K562 (cell line): ENCODE data around the gene ATPAF2. TPM values are rescaled to one million over a fixed set of nuclear protein-coding genes. Genes with fewer than 3 reads are reported as not detected.

ENCODE experiments used
- BDP1 ChIP-seq: IDR thresholded peaks from 3 replicates; pipeline ENCODE4 v1.6.1; 2011; ENCODE audit not compliant: insufficient read length, insufficient read depth
- DACH1 ChIP-seq: fragments of 450-650 bp; IDR thresholded peaks from 2 replicates; pipeline ENCODE4 v1.6.1; 2018; ENCODE audit not compliant: partially characterized antibody
- FUS ChIP-seq: fragments of 200-400 bp; formaldehyde crosslinking; optimal IDR thresholded peaks from 2 replicates; pipeline ENCODE3; 2017; ENCODE audit warnings: low read depth, low read length
- JUN ChIP-seq, 2 experiments: sonication (generic) in 1 of 2; formaldehyde crosslinking in 1 of 2; IDR thresholded peaks; 2 replicates each; pipeline versions ENCODE4 v1.6.1 to v1.8.0; 2012 to 2022; ENCODE audit warnings: borderline replicate concordance in 2 of 2, mild to moderate bottlenecking in 2 of 2, improper control_type of control experiment in 1 of 2, low read depth in 1 of 2, low read length in 1 of 2, missing genetic modification reagents in 1 of 2
- MTA2 ChIP-seq: fragments of 450-650 bp; IDR thresholded peaks from 2 replicates; pipeline ENCODE4 v1.6.1; 2016; ENCODE audit warnings: low read depth
- PRMT5 ChIP-seq: sonication (generic); formaldehyde crosslinking; IDR thresholded peaks from 2 replicates; pipeline ENCODE4 v1.5.0; 2020; ENCODE audit warnings: missing genetic modification reagents
- PTRF ChIP-seq: fragments of 450-650 bp; IDR thresholded peaks from 2 replicates; pipeline ENCODE4 v1.6.1; 2016; ENCODE audit warnings: mild to moderate bottlenecking, missing genetic modification characterization, missing compliant biosample characterization
- SIN3A ChIP-seq, 2 experiments: fragments of 150-350 bp in 1 of 2; IDR thresholded peaks; 2 replicates each; pipeline ENCODE4 v1.6.1; 2011 to 2016; ENCODE audit warnings: borderline replicate concordance in 2 of 2, low read depth in 2 of 2, low read length in 2 of 2, mild to moderate bottlenecking in 2 of 2, moderate library complexity in 2 of 2; ENCODE audit not compliant: control insufficient read depth in 1 of 2
- SLC30A9 ChIP-seq: fragments of 250-450 bp; sonication (Bioruptor Pico); IDR thresholded peaks from 2 replicates; pipeline ENCODE4 v1.8.0; 2022; ENCODE audit warnings: mild to moderate bottlenecking, moderate library complexity
- WHSC1 ChIP-seq: IDR thresholded peaks from one replicate; pipeline ENCODE4 v1.6.1; 2012; ENCODE audit warnings: low read length, control low read depth, inconsistent platforms
- ZNF146 ChIP-seq: IDR thresholded peaks from one replicate; pipeline ENCODE4 v1.6.1; 2018; ENCODE audit warnings: missing compliant biosample characterization; ENCODE audit not compliant: unreplicated experiment
- ZNF212 ChIP-seq: fragments of 450-650 bp; formaldehyde crosslinking; IDR thresholded peaks from 2 replicates; pipeline ENCODE4 v1.4.0; 2020; ENCODE audit warnings: mild to moderate bottlenecking
- ZNF76 ChIP-seq: fragments of 250-450 bp; sonication (Bioruptor Pico); IDR thresholded peaks from 2 replicates; pipeline ENCODE4 v1.4.0; 2020; ENCODE audit warnings: mild to moderate bottlenecking, moderate library complexity, borderline replicate concordance
- ZNF77 ChIP-seq: fragments of 250-450 bp; sonication (Bioruptor Pico); IDR thresholded peaks from 2 replicates; pipeline ENCODE4 v1.5.0; 2020
- polyA plus RNA-seq, 8 experiments: library from polyadenylated mRNA; depleted of rRNA in 4 of 8; stranded (reverse) in 5 of 8; unstranded in 3 of 8; fragments of >200 nt; fragmentation: Nextera tagmentation in 2 of 8; fragmentation: Illumina TruSeq in 1 of 8; extraction: Ambion mirVana in 2 of 8; extraction: Trizol in 1 of 8; gene quantifications; 2 replicates each; pipeline versions ENCODE4 v1.2.1 to v1.2.3, GENCODE V29; 2011 to 2014; ENCODE audit warnings: inconsistent platforms in 1 of 8, missing spikeins in 1 of 8
- total RNA-seq, 7 experiments: library from RNA; depleted of rRNA in 6 of 7; stranded (reverse); fragments of >200 nt in 6 of 7; fragmentation: Illumina TruSeq in 2 of 7; extraction: Trizol in 2 of 7; gene quantifications; 2 replicates each; pipeline versions ENCODE4 v1.2.1 to v1.2.3, GENCODE V29; 2011 to 2021; ENCODE audit warnings: low replicate concordance in 1 of 7
- TF ChIP-seq, protein P1 (sequence below): sonication (generic); formaldehyde crosslinking; IDR thresholded peaks from 2 replicates; pipeline ENCODE4 v1.9.0; 2022; ENCODE audit warnings: mild to moderate bottlenecking, missing genetic modification reagents
- TF ChIP-seq, protein P2 (sequence below): fragments of 450-650 bp; IDR thresholded peaks from 2 replicates; pipeline ENCODE4 v1.6.1; 2018; ENCODE audit warnings: mild to moderate bottlenecking, low read depth; ENCODE audit not compliant: partially characterized antibody
- TF ChIP-seq, protein P3 (sequence below): fragments of 450-650 bp; formaldehyde crosslinking; IDR thresholded peaks from 2 replicates; pipeline ENCODE4 v1.4.0; 2022; ENCODE audit warnings: mild to moderate bottlenecking, moderate library complexity
- TF ChIP-seq, protein P4 (sequence below): sonication (generic); formaldehyde crosslinking; IDR thresholded peaks from 2 replicates; pipeline ENCODE4 v1.8.0; 2022; ENCODE audit warnings: missing genetic modification reagents, mild to moderate bottlenecking, moderate library complexity, borderline replicate concordance
- TF ChIP-seq, protein P5 (sequence below): IDR thresholded peaks from 3 replicates; pipeline ENCODE4 v1.6.1; 2011; ENCODE audit warnings: borderline replicate concordance, mild to moderate bottlenecking, moderate library complexity; ENCODE audit not compliant: insufficient read length; ENCODE audit errors: extremely low read depth
- TF ChIP-seq, protein P6 (sequence below): fragments of 250-450 bp; sonication (Bioruptor Pico); IDR thresholded peaks from 2 replicates; pipeline ENCODE4 v1.9.0; 2021; ENCODE audit warnings: mild to moderate bottlenecking

Gene ATPAF2
- total and polyA plus RNA-seq, 9 of the 15 experiments (the other 6 are each of a cell fraction or from before 2014, with no cell fraction given) = 2.1 to 19.2 (median 11.3) TPM

DNA sequence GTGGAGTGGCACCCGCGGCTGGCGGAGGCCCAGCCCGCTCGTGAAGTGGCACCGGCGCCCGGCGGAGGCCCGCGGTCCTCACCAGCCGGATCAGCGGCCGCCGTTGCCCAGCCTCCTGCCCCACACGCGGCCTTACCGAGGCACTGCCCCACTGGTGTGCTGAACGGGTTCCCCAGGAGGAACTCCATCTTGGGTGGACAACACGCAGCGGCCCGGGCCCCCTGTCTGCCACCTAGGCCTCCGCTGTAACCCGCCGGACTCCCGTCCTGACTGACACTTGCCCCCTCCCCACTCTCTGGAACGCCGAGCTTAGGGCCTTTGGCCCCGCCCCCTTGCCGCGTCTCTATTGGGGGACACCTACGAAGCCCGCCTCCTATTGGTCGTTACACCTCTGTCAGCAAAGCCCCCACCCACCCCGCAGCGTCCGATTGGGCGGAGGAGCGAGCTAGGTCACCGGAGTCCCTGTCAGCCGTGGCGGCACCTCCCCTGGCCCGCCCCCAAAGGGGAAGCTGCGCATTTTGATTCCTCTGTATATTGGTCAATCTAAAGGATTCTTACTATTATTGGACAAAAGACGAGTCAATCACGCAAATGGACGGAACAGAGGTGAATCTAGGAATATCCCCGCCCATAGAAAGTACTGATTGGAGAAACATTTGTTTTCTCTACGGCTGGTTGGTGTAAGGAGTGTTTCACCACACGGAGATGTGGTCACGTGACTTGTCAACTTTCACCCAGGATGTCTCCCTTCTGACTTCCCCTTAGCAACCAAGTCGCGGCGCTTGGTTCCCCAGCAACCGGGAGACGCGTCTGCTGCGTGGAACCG lies 66.6 kb downstream of the ATPAF2 start, which contains the start of the genes DRC3 and TOM1L2 (continued):
- TF ChIP-seq ZNF76 (CRISPR knock-in tag) = no peak
- TF ChIP-seq, protein P1, sequence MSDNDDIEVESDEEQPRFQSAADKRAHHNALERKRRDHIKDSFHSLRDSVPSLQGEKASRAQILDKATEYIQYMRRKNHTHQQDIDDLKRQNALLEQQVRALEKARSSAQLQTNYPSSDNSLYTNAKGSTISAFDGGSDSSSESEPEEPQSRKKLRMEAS (CRISPR knock-in tag) = peak; percentile 72
- TF ChIP-seq ZNF146 (CRISPR knock-in tag) = no peak
- no peak for TF ChIP-seq JUN (IDR thresholded peaks at IDR 0.05; ENCODE audit: borderline replicate concordance, low read depth, low read length)
- TF ChIP-seq JUN (CRISPR knock-in tag; IDR thresholded peaks at IDR 0.05; ENCODE audit: borderline replicate concordance) = 0 out of 2 replicates have a peak, but pooled peaks have one; percentile 23
- TF ChIP-seq, protein P2, sequence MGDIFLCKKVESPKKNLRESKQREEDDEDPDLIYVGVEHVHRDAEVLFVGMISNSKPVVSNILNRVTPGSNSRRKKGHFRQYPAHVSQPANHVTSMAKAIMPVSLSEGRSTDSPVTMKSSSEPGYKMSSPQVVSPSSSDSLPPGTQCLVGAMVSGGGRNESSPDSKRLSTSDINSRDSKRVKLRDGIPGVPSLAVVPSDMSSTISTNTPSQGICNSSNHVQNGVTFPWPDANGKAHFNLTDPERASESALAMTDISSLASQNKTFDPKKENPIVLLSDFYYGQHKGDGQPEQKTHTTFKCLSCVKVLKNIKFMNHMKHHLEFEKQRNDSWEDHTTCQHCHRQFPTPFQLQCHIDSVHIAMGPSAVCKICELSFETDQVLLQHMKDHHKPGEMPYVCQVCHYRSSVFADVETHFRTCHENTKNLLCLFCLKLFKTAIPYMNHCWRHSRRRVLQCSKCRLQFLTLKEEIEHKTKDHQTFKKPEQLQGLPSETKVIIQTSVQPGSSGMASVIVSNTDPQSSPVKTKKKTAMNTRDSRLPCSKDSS = no peak
- no peak for TF ChIP-seq MTA2
- peak; percentile 84 to 98; a peak in 3 of 4 replicates for TF ChIP-seq SIN3A (IDR thresholded peaks at IDR 0.05; ENCODE audit: borderline replicate concordance in 2 of 2, control insufficient read depth in 1 of 2, low read depth in 2 of 2, low read length in 2 of 2)
- no peak for TF ChIP-seq BDP1
- TF ChIP-seq ZNF212 (CRISPR knock-in tag) = no peak
- TF ChIP-seq, protein P3, sequence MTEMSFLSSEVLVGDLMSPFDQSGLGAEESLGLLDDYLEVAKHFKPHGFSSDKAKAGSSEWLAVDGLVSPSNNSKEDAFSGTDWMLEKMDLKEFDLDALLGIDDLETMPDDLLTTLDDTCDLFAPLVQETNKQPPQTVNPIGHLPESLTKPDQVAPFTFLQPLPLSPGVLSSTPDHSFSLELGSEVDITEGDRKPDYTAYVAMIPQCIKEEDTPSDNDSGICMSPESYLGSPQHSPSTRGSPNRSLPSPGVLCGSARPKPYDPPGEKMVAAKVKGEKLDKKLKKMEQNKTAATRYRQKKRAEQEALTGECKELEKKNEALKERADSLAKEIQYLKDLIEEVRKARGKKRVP (CRISPR knock-in tag) = no peak
- TF ChIP-seq FUS = no peak
- TF ChIP-seq PTRF = no peak
- TF ChIP-seq WHSC1 = no peak
- TF ChIP-seq DACH1 = no peak
- TF ChIP-seq, protein P4, sequence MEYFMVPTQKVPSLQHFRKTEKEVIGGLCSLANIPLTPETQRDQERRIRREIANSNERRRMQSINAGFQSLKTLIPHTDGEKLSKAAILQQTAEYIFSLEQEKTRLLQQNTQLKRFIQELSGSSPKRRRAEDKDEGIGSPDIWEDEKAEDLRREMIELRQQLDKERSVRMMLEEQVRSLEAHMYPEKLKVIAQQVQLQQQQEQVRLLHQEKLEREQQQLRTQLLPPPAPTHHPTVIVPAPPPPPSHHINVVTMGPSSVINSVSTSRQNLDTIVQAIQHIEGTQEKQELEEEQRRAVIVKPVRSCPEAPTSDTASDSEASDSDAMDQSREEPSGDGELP = peak; percentile 66; the same call in 1 of the 2 replicates
- TF ChIP-seq, protein P5, sequence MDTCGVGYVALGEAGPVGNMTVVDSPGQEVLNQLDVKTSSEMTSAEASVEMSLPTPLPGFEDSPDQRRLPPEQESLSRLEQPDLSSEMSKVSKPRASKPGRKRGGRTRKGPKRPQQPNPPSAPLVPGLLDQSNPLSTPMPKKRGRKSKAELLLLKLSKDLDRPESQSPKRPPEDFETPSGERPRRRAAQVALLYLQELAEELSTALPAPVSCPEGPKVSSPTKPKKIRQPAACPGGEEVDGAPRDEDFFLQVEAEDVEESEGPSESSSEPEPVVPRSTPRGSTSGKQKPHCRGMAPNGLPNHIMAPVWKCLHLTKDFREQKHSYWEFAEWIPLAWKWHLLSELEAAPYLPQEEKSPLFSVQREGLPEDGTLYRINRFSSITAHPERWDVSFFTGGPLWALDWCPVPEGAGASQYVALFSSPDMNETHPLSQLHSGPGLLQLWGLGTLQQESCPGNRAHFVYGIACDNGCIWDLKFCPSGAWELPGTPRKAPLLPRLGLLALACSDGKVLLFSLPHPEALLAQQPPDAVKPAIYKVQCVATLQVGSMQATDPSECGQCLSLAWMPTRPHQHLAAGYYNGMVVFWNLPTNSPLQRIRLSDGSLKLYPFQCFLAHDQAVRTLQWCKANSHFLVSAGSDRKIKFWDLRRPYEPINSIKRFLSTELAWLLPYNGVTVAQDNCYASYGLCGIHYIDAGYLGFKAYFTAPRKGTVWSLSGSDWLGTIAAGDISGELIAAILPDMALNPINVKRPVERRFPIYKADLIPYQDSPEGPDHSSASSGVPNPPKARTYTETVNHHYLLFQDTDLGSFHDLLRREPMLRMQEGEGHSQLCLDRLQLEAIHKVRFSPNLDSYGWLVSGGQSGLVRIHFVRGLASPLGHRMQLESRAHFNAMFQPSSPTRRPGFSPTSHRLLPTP = no peak
- TF ChIP-seq ZNF77 (CRISPR knock-in tag) = no peak
- TF ChIP-seq PRMT5 (CRISPR knock-in tag) = no peak
- TF ChIP-seq, protein P6, sequence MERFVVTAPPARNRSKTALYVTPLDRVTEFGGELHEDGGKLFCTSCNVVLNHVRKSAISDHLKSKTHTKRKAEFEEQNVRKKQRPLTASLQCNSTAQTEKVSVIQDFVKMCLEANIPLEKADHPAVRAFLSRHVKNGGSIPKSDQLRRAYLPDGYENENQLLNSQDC = no peak
- no peak for TF ChIP-seq SLC30A9 (CRISPR knock-in tag)
